Duodenal mucosa (tissue), 2 donors: Measurements from ENCODE around the gene KITLG.

Source experiments
- H3K27ac ChIP-seq: one replicate; pipeline ENCODE4 v1.7.0; 2013; ENCODE audit warnings: low read depth, low read length
- H3K27me3 ChIP-seq, 2 donors: one replicate each; pipeline ENCODE4 v1.7.0; 2013; ENCODE audit warnings: low read length in 2 of 2, control low read depth in 1 of 2; ENCODE audit not compliant: insufficient read depth in 2 of 2, control insufficient read depth in 1 of 2
- H3K36me3 ChIP-seq, 2 donors: one replicate each; pipeline ENCODE4 v1.7.0; 2013; ENCODE audit warnings: low read length in 2 of 2, control low read depth in 1 of 2; ENCODE audit not compliant: insufficient read depth in 2 of 2, control insufficient read depth in 1 of 2
- H3K4me1 ChIP-seq, 2 donors: one replicate each; pipeline ENCODE4 v1.7.0; 2013; ENCODE audit warnings: low read length in 2 of 2, control low read depth in 1 of 2; ENCODE audit not compliant: insufficient read depth in 2 of 2, control insufficient read depth in 1 of 2
- H3K4me3 ChIP-seq, 2 donors: one replicate each; pipeline ENCODE4 v1.7.0; 2013; ENCODE audit warnings: low read length in 2 of 2, low read depth in 1 of 2
- H3K9ac ChIP-seq, 2 donors: one replicate each; pipeline ENCODE4 v1.7.0; 2013; ENCODE audit warnings: low read length in 2 of 2, low read depth in 1 of 2
- H3K9me3 ChIP-seq, 2 donors: one replicate each; pipeline ENCODE4 v1.7.0; 2013; ENCODE audit warnings: low read length in 2 of 2, control low read depth in 1 of 2; ENCODE audit not compliant: control insufficient read depth in 1 of 2

The KITLG gene

DNA sequence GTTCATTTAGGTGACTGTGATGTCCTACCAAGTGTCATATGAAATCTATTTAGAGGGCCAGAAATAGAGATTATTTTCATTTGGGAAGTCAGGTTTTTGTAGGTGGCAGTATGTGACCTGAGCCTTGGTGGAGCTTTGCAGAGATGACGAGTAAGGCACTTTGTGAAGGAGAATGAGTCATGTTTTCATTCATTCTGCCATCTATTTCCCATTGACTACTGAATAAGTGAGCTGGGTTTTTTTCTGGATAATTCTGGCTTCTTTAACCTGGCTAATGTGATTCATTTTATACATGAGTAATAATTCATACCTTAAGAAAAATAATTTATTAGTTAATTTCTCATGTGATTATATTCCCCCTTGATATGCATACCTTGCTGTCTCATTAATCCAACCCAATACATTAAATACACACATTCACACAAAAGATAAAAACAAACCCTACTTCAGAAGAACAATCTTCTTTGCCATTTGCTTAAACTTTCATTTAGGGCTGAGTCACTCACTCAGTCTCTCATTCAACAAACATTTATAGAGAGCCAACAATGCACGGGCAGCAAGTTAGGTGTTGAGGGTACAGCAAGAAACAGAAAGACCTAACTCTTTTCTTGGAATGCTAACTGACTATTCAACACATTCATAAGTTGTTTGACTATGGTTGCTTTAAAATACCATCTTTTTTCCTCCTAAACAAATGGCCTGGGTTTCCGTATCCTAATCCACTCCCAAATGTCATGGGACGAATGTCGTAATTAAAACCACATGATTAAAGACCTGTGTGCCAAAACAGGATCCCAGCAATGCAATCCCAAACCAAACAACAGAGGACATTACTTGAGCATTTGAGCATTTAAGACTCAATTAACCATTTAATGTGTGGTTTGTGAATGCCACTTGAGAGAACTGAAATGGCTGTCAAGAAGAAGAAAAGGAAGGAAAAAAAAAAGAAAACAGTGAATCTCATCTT, 78.0 kb downstream of the KITLG start:
- no peaks in the 10 kb centered on the region for H3K9me3 ChIP-seq
- peaks cover 6 to 10% of the 10 kb centered on the region in 2 donors for H3K36me3 ChIP-seq
- no peak overlapping the region for H3K27ac ChIP-seq
- H3K4me1 ChIP-seq, result no peaks in the 10 kb centered on the region
- no peak overlapping the region for H3K4me3 ChIP-seq
- H3K27me3 ChIP-seq, result no peaks in the 10 kb centered on the region
- no peak overlapping the region for H3K9ac ChIP-seq

DNA sequence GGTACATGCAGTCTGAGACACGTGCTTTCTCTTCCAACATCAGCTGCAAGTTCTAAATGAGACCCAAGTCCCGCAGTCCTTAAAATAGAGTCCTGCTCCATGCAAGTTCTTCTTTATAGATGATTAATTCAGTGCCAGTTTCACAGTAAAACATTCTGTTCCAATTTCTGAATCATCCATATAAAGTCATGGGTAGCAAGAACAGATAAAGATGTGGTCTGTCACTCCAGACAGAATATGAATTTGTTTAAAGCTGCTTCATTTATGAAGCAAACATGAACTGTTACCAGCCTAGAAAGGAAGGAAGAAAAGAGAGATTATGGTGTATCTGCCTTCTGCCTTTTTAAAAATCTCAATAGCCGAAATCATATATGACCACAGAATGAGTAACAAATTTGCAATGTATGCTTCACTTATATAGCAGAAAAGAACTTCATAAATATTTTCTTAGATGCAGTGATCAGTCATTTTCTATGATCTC, 83.3 kb downstream of the KITLG start:
- Histone ChIP-seq H3K9me3 (no peaks in the 10 kb centered on the region), H3K4me1 (no peaks in the 10 kb centered on the region), H3K27me3 (no peaks in the 10 kb centered on the region), H3K36me3 (peaks cover 6 to 8% of the 10 kb centered on the region in 2 donors), H3K9ac (no peak overlapping the region), H3K27ac (no peak overlapping the region), H3K4me3 (no peak overlapping the region)

DNA sequence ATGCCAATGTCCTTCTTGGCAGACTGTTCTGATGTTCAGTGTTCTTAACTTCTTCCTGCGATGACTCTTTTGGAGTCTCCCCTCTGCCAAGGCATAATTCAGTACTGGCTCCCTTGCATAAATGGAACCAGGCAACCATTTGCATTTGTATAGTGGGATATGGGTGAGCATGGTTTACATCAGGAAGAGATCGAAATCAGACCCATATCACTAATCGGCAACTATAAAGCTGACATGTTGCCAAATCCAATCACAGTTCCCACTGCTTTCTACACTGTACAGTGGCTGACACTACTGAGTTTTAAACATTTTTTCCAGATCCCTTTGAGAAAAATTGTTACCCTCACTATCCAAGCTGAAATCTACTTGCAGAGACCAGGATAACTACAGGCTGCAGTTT, 83.8 kb downstream of the KITLG start:
- no peak overlapping the region for H3K4me3 ChIP-seq
- no peaks in the 10 kb centered on the region for H3K9me3 ChIP-seq
- H3K36me3 ChIP-seq, result peaks cover 6 to 8% of the 10 kb centered on the region in 2 donors
- H3K27me3 ChIP-seq, result no peaks in the 10 kb centered on the region
- no peak overlapping the region for H3K9ac ChIP-seq
- H3K4me1 ChIP-seq, result no peaks in the 10 kb centered on the region
- no peak overlapping the region for H3K27ac ChIP-seq

DNA sequence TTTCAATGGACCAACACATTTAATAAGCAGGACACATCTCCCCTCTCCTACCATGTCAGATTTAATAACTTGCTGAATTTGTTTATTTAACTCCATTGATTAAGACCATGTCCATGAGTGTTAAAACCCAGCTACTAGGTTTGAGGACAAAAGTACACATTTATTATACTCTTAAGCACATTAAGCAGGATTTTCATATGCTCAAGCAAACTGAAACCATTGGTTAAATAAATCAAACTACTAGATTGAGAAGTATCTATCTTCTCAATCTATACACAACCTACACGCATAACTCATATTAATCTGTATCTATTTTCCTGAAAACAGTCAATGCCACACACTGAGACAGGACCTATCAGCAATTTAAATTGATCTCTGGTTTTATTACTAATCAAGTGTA, 85.2 kb downstream of the KITLG start:
- no peaks in the 10 kb centered on the region for H3K4me1 ChIP-seq
- H3K27me3 ChIP-seq, result no peaks in the 10 kb centered on the region
- H3K9me3 ChIP-seq, result no peaks in the 10 kb centered on the region
- no peak overlapping the region for H3K9ac ChIP-seq
- peaks cover 6 to 8% of the 10 kb centered on the region in 2 donors for H3K36me3 ChIP-seq
- no peak overlapping the region for H3K4me3 ChIP-seq
- no peak overlapping the region for H3K27ac ChIP-seq

DNA sequence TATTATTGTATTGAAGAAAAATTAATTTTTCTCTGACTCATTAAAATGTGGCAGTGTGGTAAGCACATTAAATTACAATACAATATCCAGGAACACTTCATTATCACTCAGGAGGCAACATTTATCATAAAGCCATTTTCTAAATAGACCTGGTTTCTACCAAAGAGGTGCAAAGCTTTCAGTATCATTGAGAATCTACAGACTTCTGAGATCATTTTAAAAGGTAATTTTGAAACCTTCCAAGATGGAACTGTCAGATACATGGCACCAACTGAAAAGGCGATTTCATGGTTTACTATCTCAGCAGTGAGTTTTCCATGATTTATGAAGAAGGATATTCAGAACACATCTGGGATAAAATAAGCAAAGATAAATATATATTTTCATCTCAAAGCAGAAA, 85.8 kb downstream of the KITLG start:
- H3K9me3 ChIP-seq, result no peaks in the 10 kb centered on the region
- H3K27me3 ChIP-seq, result no peaks in the 10 kb centered on the region
- peaks cover 6 to 8% of the 10 kb centered on the region in 2 donors for H3K36me3 ChIP-seq
- H3K4me1 ChIP-seq, result no peaks in the 10 kb centered on the region
- H3K4me3 ChIP-seq, result no peak overlapping the region
- H3K9ac ChIP-seq, result no peak overlapping the region
- no peak overlapping the region for H3K27ac ChIP-seq

DNA sequence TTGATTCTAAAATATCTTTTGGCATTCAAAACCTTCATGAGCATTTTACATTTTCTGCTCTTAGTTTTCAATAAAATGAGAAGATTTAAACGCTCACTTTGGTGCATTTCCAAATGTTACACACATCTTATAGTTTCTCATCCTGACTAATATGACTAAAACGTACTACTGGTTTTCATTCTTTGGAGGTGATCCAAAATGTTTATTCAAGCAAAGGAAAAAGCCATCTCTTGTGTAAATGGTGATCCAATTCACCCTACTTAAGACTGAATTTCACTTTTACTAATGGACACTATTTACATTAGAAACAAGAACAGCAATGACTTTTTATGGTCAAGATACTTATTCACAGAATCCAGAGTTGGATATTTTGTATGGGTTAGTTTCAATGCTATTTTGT, 86.6 kb downstream of the KITLG start:
- no peak overlapping the region for H3K9ac ChIP-seq
- H3K4me1 ChIP-seq, result no peaks in the 10 kb centered on the region
- no peaks in the 10 kb centered on the region for H3K27me3 ChIP-seq
- no peaks in the 10 kb centered on the region for H3K9me3 ChIP-seq
- H3K4me3 ChIP-seq, result no peak overlapping the region
- no peak overlapping the region for H3K27ac ChIP-seq
- H3K36me3 ChIP-seq, result peaks cover 6 to 8% of the 10 kb centered on the region in 2 donors

DNA sequence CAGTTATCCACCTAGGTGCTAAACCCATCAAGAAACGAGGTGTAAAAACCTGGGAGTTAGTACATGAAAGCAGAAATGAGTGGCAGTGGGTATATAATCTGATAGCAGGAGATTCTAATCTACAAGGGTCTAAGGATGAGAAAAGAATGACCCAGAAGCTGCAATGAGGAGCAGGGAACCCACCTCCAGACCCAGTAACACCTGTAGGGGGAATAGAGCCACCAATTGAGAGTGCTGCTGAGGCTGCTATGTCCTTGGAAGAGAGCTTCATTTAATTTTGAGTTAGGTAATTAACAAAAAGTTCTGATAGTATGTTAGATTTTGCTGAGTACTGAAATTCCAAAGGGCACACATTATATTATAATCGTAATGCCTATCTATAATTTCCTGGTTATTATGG, 89.8 kb downstream of the KITLG start:
- Histone ChIP-seq H3K9ac (no peak overlapping the region), H3K36me3 (no peaks in the 10 kb centered on the region), H3K9me3 (no peaks in the 10 kb centered on the region), H3K4me1 (no peaks in the 10 kb centered on the region), H3K4me3 (no peak overlapping the region), H3K27me3 (no peaks in the 10 kb centered on the region), H3K27ac (no peak overlapping the region)

DNA sequence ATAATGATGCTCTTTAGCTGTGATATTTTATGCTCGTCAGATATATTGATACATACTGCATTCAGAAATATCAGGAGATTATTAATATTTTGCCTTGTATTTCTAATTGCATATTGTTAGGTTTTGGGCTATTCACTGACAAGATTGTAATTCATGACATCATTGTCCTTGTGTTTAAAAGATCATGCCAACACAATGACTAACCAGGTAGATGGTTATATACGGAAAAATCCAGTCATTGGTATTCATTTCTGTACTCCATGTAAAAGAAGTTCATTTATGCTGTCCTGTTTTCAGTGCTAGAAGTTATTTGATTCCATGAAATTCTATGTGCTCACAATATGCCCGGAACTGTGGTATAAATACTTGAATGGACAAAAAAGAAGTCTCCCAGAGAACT, 107.5 kb downstream of the KITLG start:
- Histone ChIP-seq H3K4me3 (no peak overlapping the region), H3K36me3 (no peaks in the 10 kb centered on the region), H3K9ac (no peak overlapping the region), H3K27me3 (no peaks in the 10 kb centered on the region), H3K27ac (no peak overlapping the region), H3K9me3 (no peaks in the 10 kb centered on the region), H3K4me1 (no peaks in the 10 kb centered on the region)

DNA sequence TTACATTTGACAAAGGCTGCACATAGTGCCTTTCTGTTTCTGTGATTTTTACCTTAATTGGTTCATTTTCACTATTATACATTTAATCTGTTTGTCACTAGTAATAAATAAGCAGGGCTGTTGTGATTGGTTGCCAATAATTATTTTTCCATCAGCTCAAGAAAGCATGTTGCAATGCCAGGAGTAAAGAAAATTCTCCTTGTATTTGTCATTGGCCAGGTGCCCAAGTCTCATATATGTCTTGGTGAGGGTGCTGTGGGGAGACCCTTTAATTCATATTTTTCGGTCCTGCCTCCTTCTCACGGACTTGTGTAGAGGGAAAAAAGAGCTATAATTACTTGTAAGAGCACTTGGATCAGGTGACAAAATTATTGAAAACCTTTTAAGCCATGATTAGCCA, 108.0 kb downstream of the KITLG start:
- Histone ChIP-seq H3K4me3 (no peak overlapping the region), H3K27me3 (no peaks in the 10 kb centered on the region), H3K27ac (no peak overlapping the region), H3K9me3 (no peaks in the 10 kb centered on the region), H3K9ac (no peak overlapping the region), H3K36me3 (no peaks in the 10 kb centered on the region), H3K4me1 (no peaks in the 10 kb centered on the region)

DNA sequence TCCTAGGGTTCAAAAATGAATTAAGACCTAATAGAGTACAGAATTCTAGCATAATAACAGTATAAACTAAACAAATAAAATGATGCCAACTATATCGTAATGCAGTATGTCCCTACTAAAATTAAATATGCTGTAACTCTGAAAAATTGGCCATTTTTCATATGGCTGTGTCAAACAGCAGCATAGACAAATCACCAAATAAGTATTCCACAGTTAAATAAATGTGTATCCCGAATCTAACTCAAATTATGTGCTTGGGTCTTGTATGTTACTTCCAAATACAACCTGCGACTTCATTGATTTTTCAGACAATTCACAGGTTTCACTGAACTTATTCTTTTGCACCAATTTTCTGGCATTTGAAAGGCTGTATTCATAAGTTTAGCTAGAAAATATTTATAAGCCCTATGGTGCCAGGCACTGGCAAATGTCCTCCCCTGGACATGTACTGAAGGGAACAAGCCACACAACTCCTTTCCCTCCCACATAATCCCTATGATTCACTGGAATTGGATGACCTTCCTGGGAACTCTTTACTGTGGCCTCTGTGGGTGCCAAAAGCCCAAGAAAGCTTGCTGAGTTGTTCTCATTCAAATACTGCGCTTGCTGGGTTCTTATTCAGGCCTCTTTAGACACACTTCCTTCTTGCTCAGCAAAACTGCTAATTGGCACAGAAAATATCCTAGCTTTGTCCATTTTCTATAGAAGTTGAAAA, 108.8 kb downstream of the KITLG start:
- Histone ChIP-seq H3K27ac (no peak overlapping the region), H3K4me1 (no peaks in the 10 kb centered on the region)

More for the DNA sequence above, 108.8 kb downstream of the KITLG start:
- H3K9me3 ChIP-seq, result no peaks in the 10 kb centered on the region
- H3K9ac ChIP-seq, result no peak overlapping the region
- no peak overlapping the region for H3K4me3 ChIP-seq
- no peaks in the 10 kb centered on the region for H3K36me3 ChIP-seq
- H3K27me3 ChIP-seq, result no peaks in the 10 kb centered on the region
